CD4-positive, alpha-beta memory T cell (primary cell): ENCODE data around the gene LSM7. TPM values are rescaled to one million over a fixed set of nuclear protein-coding genes. Genes with fewer than 3 reads are reported as not detected.

Experiments
- CTCF ChIA-PET: fragments of 350-600 bp; sonication (Branson Sonifier 250); formaldehyde crosslinking; loops from one replicate; lab custom pipeline; 2021; ENCODE audit warnings: inconsistent platforms; ENCODE audit not compliant: partially characterized antibody; lab: Charles Lee
- POLR2A ChIA-PET: fragments of 350-600 bp; sonication (Branson Sonifier 250); formaldehyde crosslinking; loops from one replicate; lab custom pipeline; 2021; ENCODE audit not compliant: partially characterized antibody; lab: Charles Lee
- DNase-seq, 5 donors: peaks; one replicate each; pipeline versions ENCODE4 v3.0.0 to v3.0.0-alpha.2; 2020 to 2022; ENCODE audit warnings: mixed read lengths in 1 of 5
- H3K27ac ChIP-seq: one replicate; pipeline ENCODE4 v1.7.0; 2013; ENCODE audit warnings: low read depth, low read length
- H3K27me3 ChIP-seq: 2 replicates; pipeline ENCODE4 v1.7.0; 2013; ENCODE audit warnings: mild to moderate bottlenecking, low read length, moderate library complexity; ENCODE audit not compliant: insufficient read depth
- H3K36me3 ChIP-seq: 2 replicates; pipeline ENCODE4 v1.7.0; 2013; ENCODE audit warnings: mild to moderate bottlenecking, low read length, moderate library complexity; ENCODE audit not compliant: insufficient read depth
- H3K4me1 ChIP-seq: 2 replicates; pipeline ENCODE4 v1.7.0; 2013; ENCODE audit warnings: mild to moderate bottlenecking, low read length, moderate library complexity; ENCODE audit not compliant: insufficient read depth
- H3K4me3 ChIP-seq, 2 donors: one replicate each; pipeline ENCODE4 v1.7.0; 2013; ENCODE audit warnings: low read length in 2 of 2, mild to moderate bottlenecking in 1 of 2
- H3K9me3 ChIP-seq, 2 donors: one replicate each; pipeline ENCODE4 v1.7.0; 2013; ENCODE audit warnings: low read length in 2 of 2, control low read depth in 1 of 2; ENCODE audit not compliant: control insufficient read depth in 1 of 2
- H3K27ac Mint-ChIP-seq, 7 donors: one replicate each; pipeline ENCODE4 v1.8.0; 2020 to 2021; ENCODE audit warnings: mixed read lengths in 7 of 7, mild to moderate bottlenecking in 6 of 7, inconsistent platforms in 3 of 7, moderate library complexity in 3 of 7
- H3K27me3 Mint-ChIP-seq, 2 donors: one replicate each; pipeline ENCODE4 v1.8.0; 2020 to 2021; ENCODE audit warnings: mixed read lengths in 2 of 2
- H3K36me3 Mint-ChIP-seq, 2 donors: one replicate each; pipeline ENCODE4 v1.8.0; 2020 to 2021; ENCODE audit warnings: mixed read lengths in 2 of 2, inconsistent platforms in 1 of 2, mild to moderate bottlenecking in 1 of 2
- H3K4me1 Mint-ChIP-seq, 4 donors: one replicate each; pipeline ENCODE4 v1.8.0; 2020 to 2021; ENCODE audit warnings: mixed read lengths in 4 of 4, mild to moderate bottlenecking in 1 of 4
- H3K4me3 Mint-ChIP-seq, 8 donors: one replicate each; pipeline ENCODE4 v1.8.0; 2020 to 2021; ENCODE audit warnings: mixed read lengths in 8 of 8, mild to moderate bottlenecking in 7 of 8, moderate library complexity in 6 of 8, inconsistent platforms in 3 of 8
- H3K9me3 Mint-ChIP-seq, 8 donors: one replicate each; pipeline ENCODE4 v1.8.0; 2020 to 2021; ENCODE audit warnings: mixed read lengths in 8 of 8, mild to moderate bottlenecking in 5 of 8, inconsistent platforms in 3 of 8, moderate library complexity in 1 of 8
- intact Hi-C: fragments of 100-400 bp; cut with micrococcal nuclease; formaldehyde crosslinking; loops from one replicate; pipeline ENCODE4 v1.15.1; 2023
- polyA plus RNA-seq, 2 donors: library from polyadenylated mRNA; unstranded; fragments of 300-500 nt; fragmentation: Illumina TruSeq; gene quantifications; one replicate each; pipeline ENCODE4 v1.2.3, GENCODE V29; 2021
- total RNA-seq, 2 experiments: library from RNA; stranded (reverse); gene quantifications; one replicate each; pipeline ENCODE4 v1.2.3, GENCODE V29; 2021

Gene LSM7
- total and polyA plus RNA-seq, 4 experiments from 2014 or later = 107 to 171 (median 137) TPM

DNA sequence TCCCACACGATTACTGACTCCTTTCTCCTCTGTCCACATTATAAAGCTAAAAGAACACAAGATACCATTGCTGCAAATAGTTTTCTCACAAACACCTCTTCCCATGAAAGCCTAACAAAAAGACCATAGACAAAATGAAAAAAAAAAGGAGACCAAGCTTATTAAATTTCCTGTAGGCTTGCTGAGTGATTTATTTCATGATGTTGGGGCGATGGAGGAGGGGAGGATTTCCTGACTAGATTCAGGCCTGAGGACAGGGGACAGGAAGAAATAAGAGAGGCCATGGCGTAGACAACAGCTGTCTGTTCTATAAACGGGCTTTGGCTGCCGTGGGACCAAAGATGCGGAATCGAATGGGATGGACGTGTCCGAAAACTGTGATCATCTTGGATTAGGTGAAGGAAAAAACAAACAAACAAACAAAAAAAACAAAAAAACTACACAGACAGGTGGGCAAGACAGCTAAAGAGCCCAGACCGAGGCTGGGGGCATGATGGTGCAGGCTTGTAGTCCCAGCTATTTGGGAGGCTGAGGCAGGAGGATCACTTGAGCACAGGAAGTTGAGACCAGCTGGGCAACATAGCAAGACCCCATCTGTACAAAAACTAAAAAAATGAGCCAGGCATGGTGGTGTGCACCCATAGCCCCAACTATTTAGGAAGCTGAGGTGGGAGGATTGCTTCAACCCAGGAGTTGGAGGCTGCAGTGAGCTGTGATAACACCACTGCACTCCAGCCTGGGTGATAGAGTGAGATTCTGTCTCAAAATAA lies 37.0 kb upstream of the LSM7 start:
- Histone ChIP-seq H3K4me1 (no peaks in the 10 kb centered on the region), H3K27ac (no peak overlapping the region), H3K36me3 (no peaks in the 10 kb centered on the region), H3K4me3 (no peak overlapping the region), H3K27me3 (no peaks in the 10 kb centered on the region), H3K9me3 (no peaks in the 10 kb centered on the region)
- CTCF ChIA-PET = no interaction called here
- Mint-ChIP-seq H3K27ac (peak overlapping the region in 1 of 7 donors; percentile 0), H3K27me3 (peaks cover 11 to 13% of the 10 kb centered on the region in 2 donors), H3K4me1 (peaks cover 3 to 11% (median 4%) of the 10 kb centered on the region in 4 donors), H3K9me3 (peaks cover 0 to 11% (median 3%) of the 10 kb centered on the region in 8 donors), H3K36me3 (peaks cover 0 to 5% of the 10 kb centered on the region in 2 donors), H3K4me3 (no peak overlapping the region)
- DNase-seq = no peak
- POLR2A ChIA-PET = no interaction called here
- intact Hi-C loops = no loop called here

DNA sequence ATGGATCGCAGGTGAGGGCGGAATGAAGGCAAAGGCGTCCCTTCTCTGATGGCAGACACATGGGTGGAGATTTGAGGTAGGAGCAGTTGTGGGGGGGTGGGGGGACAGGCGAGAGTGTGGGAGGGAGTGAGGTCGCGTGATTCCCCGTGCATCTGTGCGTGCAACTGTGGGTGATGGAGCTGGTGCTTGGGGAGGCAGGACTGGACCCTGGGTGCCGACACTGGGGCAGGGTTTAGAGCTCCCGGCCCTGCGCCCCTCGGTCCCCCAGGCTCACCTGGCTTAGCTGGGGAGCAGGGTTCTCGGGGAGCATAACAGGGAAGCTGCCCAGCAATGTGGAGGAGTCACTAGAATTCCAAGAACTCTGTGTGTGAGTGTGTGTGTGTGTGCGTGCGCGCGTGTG lies 35.0 kb upstream of the LSM7 start:
- no peaks in the 10 kb centered on the region for H3K36me3 ChIP-seq
- ChIA-PET CTCF (no interaction called here), POLR2A (no interaction called here)
- no peak overlapping the region for H3K27ac Mint-ChIP-seq
- H3K27ac ChIP-seq = no peak overlapping the region
- H3K4me3 ChIP-seq = no peak overlapping the region
- peaks cover 13 to 14% of the 10 kb centered on the region in 2 donors for H3K27me3 Mint-ChIP-seq
- H3K27me3 ChIP-seq = no peaks in the 10 kb centered on the region
- intact Hi-C loops = no loop called here
- H3K4me1 Mint-ChIP-seq = peaks cover 3 to 5% (median 5%) of the 10 kb centered on the region in 4 donors
- peak in 1 of 5 donors; percentile 16 for DNase-seq
- H3K9me3 Mint-ChIP-seq = peaks cover 0 to 5% (median under 1%) of the 10 kb centered on the region in 8 donors
- H3K36me3 Mint-ChIP-seq = peaks cover 0 to 5% of the 10 kb centered on the region in 2 donors
- no peaks in the 10 kb centered on the region for H3K9me3 ChIP-seq
- no peaks in the 10 kb centered on the region for H3K4me1 ChIP-seq
- H3K4me3 Mint-ChIP-seq = no peak overlapping the region

DNA sequence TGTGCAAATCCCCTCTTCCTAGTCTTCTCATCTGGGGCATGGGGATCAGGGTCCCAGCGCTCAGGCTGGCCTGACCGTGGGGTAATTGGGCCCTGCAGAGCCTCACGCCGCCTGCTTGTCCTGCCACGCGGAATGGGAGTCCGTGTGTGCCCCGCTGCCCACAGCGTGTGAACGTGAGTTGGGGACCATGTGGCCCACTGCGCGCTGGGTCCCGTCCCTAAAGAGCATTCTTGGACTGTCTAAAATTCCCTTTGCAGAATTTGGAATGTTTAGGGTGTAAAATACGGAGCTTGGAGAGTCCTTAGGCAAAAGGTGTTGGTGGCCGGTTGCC lies 34.5 kb upstream of the LSM7 start:
- H3K9me3 ChIP-seq = no peaks in the 10 kb centered on the region
- Mint-ChIP-seq H3K27ac (no peak overlapping the region), H3K27me3 (peaks cover 13 to 14% of the 10 kb centered on the region in 2 donors), H3K4me1 (peaks cover 3 to 5% (median 5%) of the 10 kb centered on the region in 4 donors), H3K9me3 (peaks cover 0 to 3% (median 0%) of the 10 kb centered on the region in 8 donors), H3K36me3 (peaks cover 0 to under 1% of the 10 kb centered on the region in 2 donors), H3K4me3 (no peak overlapping the region)
- H3K27me3 ChIP-seq = no peaks in the 10 kb centered on the region
- intact Hi-C loops = no loop called here
- H3K27ac ChIP-seq = no peak overlapping the region
- no peaks in the 10 kb centered on the region for H3K36me3 ChIP-seq
- no peak overlapping the region for H3K4me3 ChIP-seq
- POLR2A ChIA-PET = no interaction called here
- DNase-seq = no peak
- no peaks in the 10 kb centered on the region for H3K4me1 ChIP-seq
- CTCF ChIA-PET = no interaction called here

DNA sequence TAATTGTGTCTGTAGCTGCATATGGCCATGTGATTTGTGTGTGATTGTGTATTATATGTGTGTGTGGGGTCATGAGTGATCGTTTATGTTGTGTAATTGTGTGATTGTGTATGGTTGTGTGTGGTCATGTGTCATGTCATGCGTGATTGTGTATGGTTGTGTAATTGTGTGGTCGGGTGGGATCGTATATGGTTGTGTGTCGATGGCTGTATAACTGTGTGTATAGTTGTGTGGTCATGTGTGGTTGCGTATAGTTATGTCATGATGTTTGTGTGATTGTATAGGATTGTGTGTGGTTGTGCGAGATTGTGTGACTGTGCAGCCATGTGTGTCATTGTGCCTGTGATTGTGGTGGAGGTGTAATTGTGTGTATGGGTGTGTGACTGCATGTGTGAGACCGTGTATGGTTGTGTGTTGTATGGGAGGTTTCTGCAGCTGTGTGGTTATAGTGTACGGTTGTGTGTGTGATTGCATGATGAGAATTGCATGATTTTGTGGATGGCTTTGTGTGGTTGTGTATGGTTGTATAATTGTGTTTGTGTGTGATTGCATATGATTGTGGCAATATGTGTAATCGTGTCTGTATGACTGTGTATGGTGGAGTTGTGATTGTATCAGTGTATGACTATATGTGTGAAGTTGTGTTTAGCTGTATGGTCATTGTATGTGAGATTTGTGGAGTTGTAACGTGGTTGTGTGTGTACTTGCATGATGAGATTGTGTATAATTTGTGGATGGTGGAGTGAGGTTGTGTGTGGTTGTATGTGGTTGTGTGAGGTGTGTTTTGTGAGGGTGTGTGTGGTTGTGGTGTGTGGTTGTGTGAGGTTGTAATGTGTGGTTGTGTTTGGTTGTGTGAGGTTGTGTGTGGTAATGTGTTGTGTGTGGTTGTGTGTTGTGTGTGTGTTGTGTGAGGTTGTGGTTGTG lies 33.9 kb upstream of the LSM7 start:
- intact Hi-C loops = no loop called here
- Mint-ChIP-seq H3K36me3 (no peaks in the 10 kb centered on the region), H3K27me3 (peaks cover 13 to 14% of the 10 kb centered on the region in 2 donors), H3K4me1 (peaks cover 3 to 5% (median 5%) of the 10 kb centered on the region in 4 donors), H3K4me3 (no peak overlapping the region), H3K9me3 (peaks cover 0 to 3% (median 0%) of the 10 kb centered on the region in 8 donors), H3K27ac (no peak overlapping the region)
- peak in 1 of 5 donors; percentile 13 for DNase-seq
- H3K36me3 ChIP-seq = no peaks in the 10 kb centered on the region
- H3K27ac ChIP-seq = no peak overlapping the region
- no peaks in the 10 kb centered on the region for H3K9me3 ChIP-seq
- no peaks in the 10 kb centered on the region for H3K4me1 ChIP-seq
- ChIA-PET CTCF (no interaction called here), POLR2A (no interaction called here)
- no peak overlapping the region for H3K4me3 ChIP-seq
- no peaks in the 10 kb centered on the region for H3K27me3 ChIP-seq

DNA sequence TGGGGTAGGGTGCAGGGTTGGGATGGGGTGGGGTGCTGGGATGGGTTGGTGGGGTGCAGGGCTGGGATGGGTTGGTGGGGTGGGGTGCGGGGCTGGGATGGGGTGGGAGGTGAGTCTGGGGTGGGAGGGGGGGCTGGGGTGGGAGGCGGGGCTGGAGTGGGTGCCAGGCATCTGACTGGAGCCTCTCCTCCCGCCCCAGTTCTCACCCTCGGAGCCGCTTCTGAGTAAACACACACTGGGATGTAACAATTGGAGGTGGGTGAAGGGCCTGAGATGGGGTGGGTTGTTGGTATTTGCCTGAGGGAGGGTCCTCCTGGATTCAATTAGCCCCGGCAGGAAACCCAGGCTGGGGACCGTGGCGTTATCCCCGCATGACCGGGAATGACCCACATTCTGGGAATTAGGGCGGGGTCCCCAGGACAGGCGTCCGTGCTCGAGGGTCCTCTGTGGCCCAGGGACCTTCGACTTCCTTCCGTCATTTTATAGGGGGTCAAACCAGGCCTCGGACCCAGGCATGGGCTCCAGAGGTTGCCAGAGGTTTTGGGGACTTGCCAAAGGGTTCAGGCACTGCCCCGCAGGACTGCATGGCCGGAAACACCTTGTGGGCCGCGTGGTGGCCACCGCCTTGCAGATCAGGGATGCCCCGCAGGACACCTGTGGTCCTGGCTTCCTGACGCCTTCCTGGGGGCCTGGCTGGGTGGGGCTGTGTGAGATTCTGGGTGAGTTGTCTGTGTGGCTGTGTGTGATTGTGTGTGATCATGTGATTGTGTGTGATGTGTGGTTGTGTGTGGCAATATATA lies 33.1 kb upstream of the LSM7 start:
- Mint-ChIP-seq H3K4me3 (no peak overlapping the region), H3K27me3 (peaks cover 13 to 14% of the 10 kb centered on the region in 2 donors), H3K27ac (no peak overlapping the region), H3K36me3 (no peaks in the 10 kb centered on the region), H3K9me3 (peaks cover 0 to 2% (median 0%) of the 10 kb centered on the region in 8 donors), H3K4me1 (peaks cover 3 to 5% (median 5%) of the 10 kb centered on the region in 4 donors)
- Histone ChIP-seq H3K27ac (no peak overlapping the region), H3K27me3 (no peaks in the 10 kb centered on the region), H3K9me3 (no peaks in the 10 kb centered on the region), H3K4me1 (no peaks in the 10 kb centered on the region), H3K4me3 (no peak overlapping the region), H3K36me3 (no peaks in the 10 kb centered on the region)
- DNase-seq = peak in 1 of 5 donors; percentile 16
- ChIA-PET CTCF (no interaction called here), POLR2A (no interaction called here)
- intact Hi-C loops = no loop called here

DNA sequence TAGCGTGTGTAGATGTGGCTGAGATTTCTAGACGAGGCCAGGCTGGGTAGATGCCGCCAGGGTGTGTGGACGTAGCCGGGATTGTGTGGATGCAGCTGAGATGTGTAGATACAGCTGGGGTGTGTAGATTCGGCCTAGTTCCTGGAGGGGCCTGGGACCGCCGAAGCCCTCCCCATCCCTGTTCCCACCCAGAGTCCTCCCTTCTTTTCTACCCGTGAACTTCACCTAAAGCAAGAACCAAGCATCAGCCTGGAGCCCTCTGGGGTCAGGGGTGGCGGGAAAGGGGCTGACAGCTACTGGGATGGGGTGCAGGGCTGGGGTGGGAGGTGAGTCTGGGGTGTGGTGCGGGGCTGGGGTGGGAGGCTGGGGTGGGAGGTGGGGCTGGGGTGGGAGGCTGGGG lies 32.4 kb upstream of the LSM7 start:
- no peaks in the 10 kb centered on the region for H3K4me1 ChIP-seq
- Mint-ChIP-seq H3K36me3 (no peaks in the 10 kb centered on the region), H3K4me3 (peak overlapping the region in 1 of 8 donors; percentile 44), H3K27me3 (peaks cover 13 to 14% of the 10 kb centered on the region in 2 donors), H3K27ac (peak overlapping the region in 1 of 7 donors; percentile 61), H3K9me3 (no peaks in the 10 kb centered on the region), H3K4me1 (peaks cover 3 to 5% (median 5%) of the 10 kb centered on the region in 4 donors)
- no peaks in the 10 kb centered on the region for H3K36me3 ChIP-seq
- no peaks in the 10 kb centered on the region for H3K27me3 ChIP-seq
- peak in 1 of 5 donors; percentile 10 for DNase-seq
- POLR2A ChIA-PET = no interaction called here
- CTCF ChIA-PET = no interaction called here
- no peak overlapping the region for H3K27ac ChIP-seq
- intact Hi-C loops = no loop called here
- H3K4me3 ChIP-seq = no peak overlapping the region
- H3K9me3 ChIP-seq = no peaks in the 10 kb centered on the region
